K562 (cell line): ENCODE measurements around the gene KCTD18. TPM values are rescaled to one million over a fixed set of nuclear protein-coding genes. Genes with fewer than 3 reads are reported as not detected.

Experiments used
- ATAC-seq: fragments of 200-7000 bp; cut with Tn5 transposase; 3 replicates; pipeline ENCODE4 v1.9.1; 2020; ENCODE audit warnings: moderate library complexity
- BruUV-seq: library from RNA; stranded (reverse); fragments of 400-500 nt; replicated peaks from 2 replicates; lab custom pipeline; 2021; lab: Mats Ljungman, UMichigan
- CTCF ChIA-PET: fragments of 300-600 bp; formaldehyde crosslinking; extraction: SDS; loops from one replicate; lab custom pipeline; 2021; ENCODE audit warnings: low intra/inter-chr PET ratio; lab: Yijun Ruan, JAX
- POLR2A ChIA-PET: fragments of 300-600, 350-650 bp; sonication (Branson Sonifier 250); formaldehyde crosslinking; extraction: SDS; loops from one replicate; lab custom pipeline; 2021; ENCODE audit warnings: antibody characterized with exemption, inconsistent platforms; lab: Yijun Ruan, JAX
- DNase-seq, 4 experiments: peaks; one replicate each; pipeline versions ENCODE4 v3.0.0 to v3.0.0-alpha.2; 2011 to 2018; ENCODE audit warnings: low spot score in 3 of 4, mixed read lengths in 3 of 4; ENCODE audit errors: extremely low read depth in 1 of 4
- FAIRE-seq: peaks from 2 replicates; lab custom pipeline; 2011; peaks lifted over from hg19 to GRCh38; lab: Jason Lieb, UNC
- H2AFZ ChIP-seq: 2 replicates; pipeline ENCODE4 v1.6.0; 2011; ENCODE audit warnings: low read depth, low read length, control low read depth, inconsistent platforms
- H3K27ac ChIP-seq: fragments of 200-600 bp; 3 replicates; pipeline ENCODE4 v1.8.0; 2011; ENCODE audit warnings: low read depth, mild to moderate bottlenecking, control low read depth, inconsistent platforms, low read length, moderate library complexity, mixed read lengths; ENCODE audit errors: extremely low read depth
- H3K27me3 ChIP-seq, 2 experiments: fragments of 300-600 bp in 1 of 2; 2 replicates in 1 of 2; 3 replicates in 1 of 2; pipeline versions ENCODE4 v1.6.0 to v1.8.0; 2011; ENCODE audit warnings: inconsistent platforms in 2 of 2, low read length in 2 of 2, mild to moderate bottlenecking in 1 of 2, mixed read lengths in 1 of 2, moderate library complexity in 1 of 2; ENCODE audit not compliant: control insufficient read depth in 2 of 2, insufficient read depth in 2 of 2
- H3K36me3 ChIP-seq: fragments of 300-600 bp; 3 replicates; pipeline ENCODE4 v1.8.0; 2011; ENCODE audit warnings: mild to moderate bottlenecking, low read length, inconsistent platforms; ENCODE audit not compliant: control insufficient read depth, insufficient read depth
- H3K4me1 ChIP-seq, 2 experiments: fragments of 200-600 bp in 1 of 2; replicated peaks in 1 of 2; 2 replicates in 1 of 2; 3 replicates in 1 of 2; pipeline versions ENCODE4 v1.5.1 to v1.8.0; 2011; ENCODE audit warnings: inconsistent platforms in 2 of 2, low read length in 2 of 2, mild to moderate bottlenecking in 1 of 2, mixed read lengths in 1 of 2, moderate library complexity in 1 of 2; ENCODE audit not compliant: control insufficient read depth in 2 of 2, insufficient read depth in 2 of 2
- H3K4me2 ChIP-seq: 2 replicates; pipeline ENCODE4 v1.6.1; 2011; ENCODE audit warnings: low read length, control low read depth, inconsistent platforms, mixed read lengths; ENCODE audit not compliant: insufficient read depth
- H3K4me3 ChIP-seq: fragments of 200-600 bp; sonication (generic), shearing (Covaris generic); 2 replicates; pipeline ENCODE4 v1.5.1; 2016; ENCODE audit warnings: control low read depth, inconsistent platforms
- H3K79me2 ChIP-seq: fragments of 200-600 bp; 3 replicates; pipeline ENCODE4 v1.8.0; 2011; ENCODE audit warnings: low read length, inconsistent platforms; ENCODE audit not compliant: control insufficient read depth, insufficient read depth
- H3K9ac ChIP-seq, 2 experiments: 2 replicates each; pipeline versions ENCODE4 v1.6.0 to v1.6.1; 2011; ENCODE audit warnings: low read depth in 2 of 2, low read length in 2 of 2, control low read depth in 1 of 2, inconsistent platforms in 1 of 2, mild to moderate bottlenecking in 1 of 2, mixed read lengths in 1 of 2; ENCODE audit not compliant: insufficient read depth in 1 of 2
- H3K9me1 ChIP-seq: one replicate; pipeline ENCODE4 v1.6.0; 2011; ENCODE audit warnings: inconsistent platforms, mild to moderate bottlenecking, low read length, moderate library complexity; ENCODE audit not compliant: control insufficient read depth, insufficient read depth
- H3K9me3 ChIP-seq: replicated peaks from 2 replicates; pipeline ENCODE4 v1.5.1; 2011; ENCODE audit warnings: low read depth, low read length, inconsistent platforms; ENCODE audit not compliant: control insufficient read depth, insufficient read depth
- H4K20me1 ChIP-seq: replicated peaks from 2 replicates; pipeline ENCODE4 v1.6.1; 2011; ENCODE audit warnings: low read length, inconsistent platforms, mixed read lengths; ENCODE audit not compliant: control insufficient read depth, insufficient read depth
- BACH1 ChIP-seq: fragments of 200-800 bp; sonication (Bioruptor generic); IDR thresholded peaks from 2 replicates; pipeline ENCODE4 v1.6.1; 2016; ENCODE audit warnings: missing genetic modification characterization, missing compliant biosample characterization
- ELF1 ChIP-seq: fragments of 200-800 bp; sonication (Bioruptor generic); IDR thresholded peaks from 2 replicates; pipeline ENCODE4 v1.6.1; 2016; ENCODE audit warnings: missing genetic modification characterization, missing compliant biosample characterization
- ETS2 ChIP-seq: IDR thresholded peaks from 2 replicates; pipeline ENCODE4 v1.6.1; 2016; ENCODE audit warnings: borderline replicate concordance, missing genetic modification characterization, mild to moderate bottlenecking, moderate library complexity, missing compliant biosample characterization; ENCODE audit not compliant: poor library complexity, severe bottlenecking
- KHSRP ChIP-seq: fragments of 450-650 bp; IDR thresholded peaks from 2 replicates; pipeline ENCODE4 v1.6.1; 2017
- MAZ ChIP-seq, 2 experiments: fragments of 450-650 bp in 1 of 2; sonication (generic) in 1 of 2; formaldehyde crosslinking; IDR thresholded peaks in 1 of 2; conservative IDR thresholded peaks in 1 of 2; 2 replicates each; pipeline versions ENCODE4 v1.4.0 to v1.5.0; 2020; ENCODE audit warnings: mild to moderate bottlenecking in 1 of 2, missing genetic modification reagents in 1 of 2
- MTA2 ChIP-seq: fragments of 450-650 bp; IDR thresholded peaks from 2 replicates; pipeline ENCODE4 v1.6.1; 2016; ENCODE audit warnings: low read depth
- PREB ChIP-seq: sonication (generic); formaldehyde crosslinking; IDR thresholded peaks from 2 replicates; pipeline ENCODE4 v1.8.1; 2023; ENCODE audit warnings: mild to moderate bottlenecking, missing genetic modification reagents
- SNAPC5 ChIP-seq: fragments of 250-450 bp; sonication (Bioruptor Pico); IDR thresholded peaks from 2 replicates; pipeline ENCODE4 v1.8.0; 2021; ENCODE audit warnings: moderate library complexity, mild to moderate bottlenecking, inconsistent platforms
- SREBF1 ChIP-seq: fragments of 150-350 bp; IDR thresholded peaks from 2 replicates; pipeline ENCODE4 v1.6.1; 2014; ENCODE audit warnings: antibody characterized with exemption, low read depth, low read length, borderline replicate concordance
- SRSF3 ChIP-seq: fragments of 200-400 bp; formaldehyde crosslinking; IDR thresholded peaks from 2 replicates; pipeline ENCODE4 v1.6.1; 2016; ENCODE audit warnings: mild to moderate bottlenecking, low read length, moderate library complexity; ENCODE audit not compliant: insufficient read depth
- STAT5B ChIP-seq: fragments of 250-450 bp; sonication (Bioruptor Pico); IDR thresholded peaks from 2 replicates; pipeline ENCODE4 v1.8.0; 2021; ENCODE audit warnings: mild to moderate bottlenecking, inconsistent platforms
- THRA ChIP-seq: fragments of 450-650 bp; IDR thresholded peaks from 2 replicates; pipeline ENCODE4 v1.6.1; 2017; ENCODE audit warnings: mild to moderate bottlenecking, moderate library complexity
- U2AF1 ChIP-seq: fragments of 200-400 bp; formaldehyde crosslinking; optimal IDR thresholded peaks from 2 replicates; pipeline ENCODE3; 2017; ENCODE audit warnings: mild to moderate bottlenecking, low read depth, low read length, moderate library complexity
- ZFP30 ChIP-seq: fragments of 250-450 bp; sonication (Bioruptor Pico); IDR thresholded peaks from 2 replicates; pipeline ENCODE4 v1.8.0; 2022; ENCODE audit warnings: moderate library complexity, mild to moderate bottlenecking, inconsistent platforms, borderline replicate concordance
- WGBS: fragments of 100-300 bp; shearing (Covaris generic); methylation state at CpG from one replicate; pipeline ENCODE4 v1.1.6; 2016; ENCODE audit warnings: low coverage, mixed read lengths; ENCODE audit not compliant: insufficient coverage; ENCODE audit errors: missing lambda C conversion rate; 5-methylcytosine and 5-hydroxymethylcytosine counted together
- in situ Hi-C: fragments of 300-500 bp; cut with MboI; formaldehyde crosslinking; loops from 4 replicates; pipeline ENCODE4 v1.15.0; 2018; ENCODE audit warnings: inconsistent platforms, mixed read lengths
- intact Hi-C: fragments of 100-400 bp; cut with micrococcal nuclease; formaldehyde crosslinking; loops from 2 replicates; pipeline ENCODE4 v1.14.2; 2022
- polyA plus RNA-seq, 8 experiments: library from polyadenylated mRNA; depleted of rRNA in 4 of 8; stranded (reverse) in 5 of 8; unstranded in 3 of 8; fragments of >200 nt; fragmentation: Nextera tagmentation in 2 of 8; fragmentation: Illumina TruSeq in 1 of 8; extraction: Ambion mirVana in 2 of 8; extraction: Trizol in 1 of 8; gene quantifications; 2 replicates each; pipeline versions ENCODE4 v1.2.1 to v1.2.3, GENCODE V29; 2011 to 2014; ENCODE audit warnings: inconsistent platforms in 1 of 8, missing spikeins in 1 of 8
- total RNA-seq, 7 experiments: library from RNA; depleted of rRNA in 6 of 7; stranded (reverse); fragments of >200 nt in 6 of 7; fragmentation: Illumina TruSeq in 2 of 7; extraction: Trizol in 2 of 7; gene quantifications; 2 replicates each; pipeline versions ENCODE4 v1.2.1 to v1.2.3, GENCODE V29; 2011 to 2021; ENCODE audit warnings: low replicate concordance in 1 of 7

Gene KCTD18
- total and polyA plus RNA-seq, 9 of the 15 experiments (the other 6 are each of a cell fraction or from before 2014, with no cell fraction given), result 0.39 to 5.4 (median 3.8) TPM

- TF ChIP-seq U2AF1, result no peak
- TF ChIP-seq SREBF1, result no peak
- no peak for TF ChIP-seq PREB (CRISPR knock-in tag)
- no peak for TF ChIP-seq MAZ (CRISPR knock-in tag; conservative IDR thresholded peaks at IDR 0.05 in 1 of 2, IDR thresholded peaks at IDR 0.05 in 1 of 2)
Observed at GRCh38 chr2:200450288-200450687, 59.6 kb downstream of the KCTD18 start (continued).

- 67% methylated on average over 4 of the region's 4 CpGs for WGBS
- Histone ChIP-seq H3K27me3 (no peaks in the 10 kb centered on the region), H3K9ac (no peak overlapping the region), H3K36me3 (no peaks in the 10 kb centered on the region), H4K20me1 (no peaks in the 10 kb centered on the region), H3K4me1 (no peaks in the 10 kb centered on the region), H3K4me2 (no peak overlapping the region), H3K9me3 (no peaks in the 10 kb centered on the region), H3K9me1 (no peaks in the 10 kb centered on the region), H3K4me3 (no peak overlapping the region), H2AFZ (no peak overlapping the region), H3K79me2 (no peaks in the 10 kb centered on the region), H3K27ac (no peak overlapping the region)
- ATAC-seq (no peak), FAIRE-seq (no peak), DNase-seq (no peak)
- TF ChIP-seq THRA (no peak), SNAPC5 (no peak), ETS2 (tag) (no peak), KHSRP (no peak), BACH1 (tag) (no peak), SRSF3 (no peak), PREB (CRISPR knock-in tag) (no peak), MTA2 (no peak), ELF1 (tag) (no peak), STAT5B (CRISPR knock-in tag) (no peak), ZFP30 (CRISPR knock-in tag) (no peak)
- in situ Hi-C loops (no loop called here), intact Hi-C loops (no loop called here)
- no TSS peak for BruUV-seq
- POLR2A ChIA-PET, result no interaction called here
- CTCF ChIA-PET, result no interaction called here
Observed at GRCh38 chr2:200449149-200449548, 60.7 kb downstream of the KCTD18 start.
